ENCODE results near the gene ATG9B.

GRCh38 chr7:151031011-151031410, 6.7 kb upstream of the ATG9B start:
- TF ChIP-seq CTCF (IDR thresholded peaks at IDR 0.05), result no peak
- no peak for TF ChIP-seq POLR2A (IDR thresholded peaks at IDR 0.05)
- peak; percentile 6 for TF ChIP-seq POLR2AphosphoS5 (IDR thresholded peaks at IDR 0.05)

All from gastroesophageal sphincter (tissue), 3 donors.